ENCODE measurements around the gene PRR20B.
"Not testable (repeated sequence)": the region's sequence is repeated elsewhere in the genome, so short reads cannot be mapped to it uniquely, and the experiment has no call there.

PRR20B gene

DNA sequence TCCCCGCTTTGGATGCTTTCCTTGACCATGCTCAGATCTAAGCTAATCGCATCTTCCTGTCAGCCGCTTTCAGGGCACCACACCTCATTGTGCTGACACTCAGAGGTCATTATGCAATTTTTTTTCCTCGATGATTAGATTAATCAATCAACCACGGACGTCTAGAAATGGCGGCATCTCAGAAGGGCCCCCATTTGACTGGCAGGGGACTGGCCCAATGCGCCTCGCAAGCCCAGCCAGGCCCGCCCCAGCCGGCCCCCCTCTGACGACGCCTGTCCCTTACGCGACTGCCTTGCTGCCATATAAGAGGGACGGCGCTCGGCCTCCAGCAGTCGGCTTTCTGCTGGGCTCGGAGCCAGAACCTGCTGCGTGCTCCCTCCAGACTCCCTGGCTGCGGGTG lies at the start of gene PRR20B:
Gene PRR20B (plus strand): TSS at position 301 of the 400 bp plus-strand sequence. CDS start 387 bp downstream, outside the sequence.
- DNase-seq = not testable (repeated sequence)

DNA sequence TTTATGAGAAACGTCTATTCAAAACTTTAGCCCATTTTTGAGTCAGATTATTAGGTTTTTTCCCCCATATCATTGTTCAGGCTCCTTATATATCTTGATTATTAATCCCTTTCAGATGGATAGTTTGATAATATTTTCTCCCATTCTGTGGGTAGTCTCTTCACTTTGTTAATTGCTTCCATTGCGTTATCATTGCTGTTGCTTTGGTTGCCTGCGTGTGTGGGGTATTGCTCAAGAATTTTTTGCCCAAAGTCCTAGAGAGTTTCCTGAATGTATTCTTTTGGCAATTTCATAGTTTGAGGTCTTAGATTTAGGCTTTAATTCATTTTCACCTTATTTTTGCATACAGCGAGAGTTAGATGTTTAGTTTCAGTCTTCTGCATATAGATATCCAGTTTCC lies 32.3 kb upstream of the PRR20B start:
- DNase-seq = no peak

DNA sequence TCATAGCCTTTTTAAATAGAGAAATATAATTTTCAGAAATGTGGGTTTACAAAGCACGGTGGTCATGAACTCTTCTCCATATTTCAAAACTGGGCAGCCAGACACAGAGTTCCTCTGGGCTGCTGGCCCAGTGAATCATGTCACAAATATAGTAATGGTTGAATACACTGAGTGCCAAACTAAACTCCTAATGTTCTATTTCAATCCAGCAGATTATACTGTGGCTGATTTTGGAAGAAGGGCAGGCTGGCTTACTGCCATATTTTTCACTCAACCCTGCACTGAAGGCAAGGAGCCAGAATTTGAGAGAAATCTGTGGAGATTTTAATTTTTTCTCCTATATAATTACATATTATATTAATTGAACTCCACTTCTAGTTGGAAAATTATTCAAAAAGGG lies 23.6 kb upstream of the PRR20B start:
- DNase-seq = no peak

DNA sequence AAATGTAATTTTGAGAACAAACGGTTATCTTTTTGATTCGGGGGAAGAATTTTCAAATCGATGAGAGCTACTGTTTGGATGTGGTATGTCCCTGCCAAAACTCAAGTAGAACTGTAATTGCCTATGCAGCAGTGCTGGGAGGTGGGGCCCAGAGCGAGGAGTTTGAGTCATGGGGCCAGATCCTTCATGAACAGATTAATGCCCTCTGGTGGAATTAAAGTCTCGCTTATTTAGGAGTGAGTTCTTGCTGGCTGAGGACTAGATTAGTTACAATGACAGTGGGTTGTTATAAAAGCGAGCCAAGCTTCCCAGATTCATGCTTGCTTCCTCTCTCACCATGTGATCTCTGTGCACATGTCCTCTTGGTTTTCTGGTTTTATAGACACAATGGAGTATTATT lies 18.4 kb upstream of the PRR20B start:
- no peak for DNase-seq

DNA sequence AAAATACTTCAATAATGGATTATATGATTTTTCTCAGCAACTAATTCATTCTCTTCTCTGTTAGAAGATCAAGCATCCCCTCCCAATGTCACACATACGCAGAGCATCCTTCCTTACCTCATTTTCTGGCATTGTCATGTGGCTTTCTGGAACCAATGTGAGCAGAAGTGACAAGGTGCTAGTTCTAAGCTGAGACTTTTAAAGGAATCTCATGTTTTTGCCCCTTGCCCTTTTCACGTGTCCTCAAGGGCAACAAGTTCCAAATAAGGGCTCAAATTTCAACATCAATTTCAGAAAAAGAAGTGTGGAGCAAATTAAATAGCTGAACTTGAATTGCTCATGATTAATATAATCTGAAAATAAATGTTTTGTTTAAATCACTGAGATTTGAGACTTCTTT lies 11.2 kb upstream of the PRR20B start:
- DNase-seq = no peak

DNA sequence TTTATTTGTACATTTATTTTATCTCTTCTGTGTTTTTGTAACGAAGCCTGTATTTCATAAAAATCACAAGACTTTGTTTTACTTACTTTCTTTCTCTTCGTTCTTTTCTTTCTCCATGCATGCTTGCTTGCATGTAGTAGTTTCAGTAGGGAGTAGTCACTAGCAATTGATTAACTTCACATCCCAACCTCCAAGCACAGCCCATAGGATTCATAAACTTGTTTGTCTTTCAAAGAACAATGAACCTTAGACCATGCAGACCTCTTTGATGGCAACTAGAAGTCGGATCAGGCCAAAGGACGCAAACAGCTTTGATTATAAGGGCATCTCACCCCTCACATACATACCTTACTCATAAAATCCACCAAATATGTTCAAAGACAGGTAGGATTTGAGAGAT lies 9.7 kb upstream of the PRR20B start:
- DNase-seq = no peak

DNA sequence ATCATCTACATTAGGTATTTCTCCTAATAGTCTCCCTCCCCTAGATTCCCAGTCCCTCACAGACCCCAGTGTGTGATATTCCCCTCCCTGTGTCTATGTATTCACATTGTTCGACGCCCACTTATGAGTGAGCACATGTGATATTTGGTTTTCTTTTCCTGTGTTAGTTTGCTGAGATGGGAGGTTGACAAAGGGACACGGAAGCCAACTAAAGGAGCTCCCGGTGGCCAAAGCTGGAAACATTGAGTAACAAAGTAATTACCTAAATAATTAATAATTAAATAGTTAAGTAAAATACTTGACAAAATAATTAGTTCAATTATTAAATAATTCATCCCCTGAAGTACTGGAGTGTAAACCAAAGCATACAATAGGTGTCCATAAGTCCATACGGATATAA lies 8.3 kb upstream of the PRR20B start:
- DNase-seq = no peak

DNA sequence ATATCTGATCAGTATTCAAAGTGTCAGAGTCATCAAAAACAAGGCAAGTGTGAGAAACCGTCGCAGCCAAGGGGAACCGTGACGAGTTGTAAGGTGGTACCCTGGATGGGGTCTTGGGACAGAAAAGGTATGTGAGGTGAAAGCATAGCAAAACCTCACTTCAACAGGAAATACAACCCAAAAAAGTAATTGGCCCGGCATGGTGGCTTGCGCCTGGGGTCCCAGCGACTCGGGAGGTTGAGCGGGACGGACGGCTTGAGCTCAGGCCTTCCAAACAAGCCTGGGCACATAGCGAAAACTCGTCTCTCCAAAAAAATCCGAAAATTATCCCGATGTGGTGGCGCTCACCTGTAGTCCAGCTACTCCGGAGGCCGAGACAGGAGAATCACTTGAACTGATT lies 7.5 kb upstream of the PRR20B start:
- not testable (repeated sequence) for DNase-seq

DNA sequence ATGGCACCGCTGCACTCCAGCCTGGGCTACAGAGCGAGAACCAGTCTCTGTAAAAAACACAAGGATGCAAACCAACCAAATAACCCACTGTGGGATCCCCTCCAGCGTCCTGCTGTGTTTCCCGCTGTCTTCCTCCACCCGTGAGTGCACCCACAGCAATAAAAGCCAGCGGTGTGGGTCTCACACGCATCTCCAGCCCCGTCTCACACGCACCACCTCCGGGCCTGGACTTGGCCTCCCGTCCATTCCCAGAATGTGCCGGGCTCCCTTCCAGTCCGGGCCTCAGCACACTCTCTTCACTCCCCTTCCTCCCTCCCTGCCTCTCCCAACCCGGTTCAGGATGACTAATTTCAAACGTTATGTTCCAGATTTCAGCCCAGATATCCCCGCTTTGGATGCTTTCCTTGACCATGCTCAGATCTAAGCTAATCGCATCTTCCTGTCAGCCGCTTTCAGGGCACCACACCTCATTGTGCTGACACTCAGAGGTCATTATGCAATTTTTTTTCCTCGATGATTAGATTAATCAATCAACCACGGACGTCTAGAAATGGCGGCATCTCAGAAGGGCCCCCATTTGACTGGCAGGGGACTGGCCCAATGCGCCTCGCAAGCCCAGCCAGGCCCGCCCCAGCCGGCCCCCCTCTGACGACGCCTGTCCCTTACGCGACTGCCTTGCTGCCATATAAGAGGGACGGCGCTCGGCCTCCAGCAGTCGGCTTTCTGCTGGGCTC lies 6.9 kb upstream of the PRR20B start, which contains the start of gene PRR20A:
Gene PRR20A (plus strand): TSS at position 684 of the 734 bp plus-strand sequence. CDS start 387 bp downstream, outside the sequence.
- DNase-seq = not testable (repeated sequence)

DNA sequence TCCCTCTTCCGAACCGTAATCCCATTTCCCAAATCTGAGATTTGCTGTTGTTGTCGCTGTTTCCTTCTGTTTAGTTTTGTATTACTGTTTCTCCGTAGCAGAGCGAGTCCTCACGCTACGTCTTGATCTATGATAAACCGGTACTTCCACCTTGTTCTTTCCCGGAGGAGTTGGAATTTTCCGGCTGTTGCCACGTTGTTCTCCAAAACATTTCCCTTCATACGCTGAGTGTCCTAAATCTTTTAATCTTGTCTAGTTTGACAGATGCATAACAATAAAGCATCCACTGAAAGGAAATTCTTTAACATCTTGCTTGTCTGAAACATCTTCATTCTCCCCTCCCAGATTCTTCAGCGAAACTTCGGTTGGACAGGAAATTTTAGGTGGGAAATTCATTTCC lies 818 bp downstream of the PRR20B start:
- DNase-seq = not testable (repeated sequence)

DNA sequence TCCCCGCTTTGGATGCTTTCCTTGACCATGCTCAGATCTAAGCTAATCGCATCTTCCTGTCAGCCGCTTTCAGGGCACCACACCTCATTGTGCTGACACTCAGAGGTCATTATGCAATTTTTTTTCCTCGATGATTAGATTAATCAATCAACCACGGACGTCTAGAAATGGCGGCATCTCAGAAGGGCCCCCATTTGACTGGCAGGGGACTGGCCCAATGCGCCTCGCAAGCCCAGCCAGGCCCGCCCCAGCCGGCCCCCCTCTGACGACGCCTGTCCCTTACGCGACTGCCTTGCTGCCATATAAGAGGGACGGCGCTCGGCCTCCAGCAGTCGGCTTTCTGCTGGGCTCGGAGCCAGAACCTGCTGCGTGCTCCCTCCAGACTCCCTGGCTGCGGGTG lies 6.5 kb downstream of the PRR20B start, which contains the start of gene PRR20C:
Gene PRR20C (plus strand): TSS at position 301 of the 400 bp plus-strand sequence. CDS start 387 bp downstream, outside the sequence.
- not testable (repeated sequence) for DNase-seq

DNA sequence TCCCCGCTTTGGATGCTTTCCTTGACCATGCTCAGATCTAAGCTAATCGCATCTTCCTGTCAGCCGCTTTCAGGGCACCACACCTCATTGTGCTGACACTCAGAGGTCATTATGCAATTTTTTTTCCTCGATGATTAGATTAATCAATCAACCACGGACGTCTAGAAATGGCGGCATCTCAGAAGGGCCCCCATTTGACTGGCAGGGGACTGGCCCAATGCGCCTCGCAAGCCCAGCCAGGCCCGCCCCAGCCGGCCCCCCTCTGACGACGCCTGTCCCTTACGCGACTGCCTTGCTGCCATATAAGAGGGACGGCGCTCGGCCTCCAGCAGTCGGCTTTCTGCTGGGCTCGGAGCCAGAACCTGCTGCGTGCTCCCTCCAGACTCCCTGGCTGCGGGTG lies 13.0 kb downstream of the PRR20B start, which contains the start of gene PRR20D:
Gene PRR20D (plus strand): TSS at position 301 of the 400 bp plus-strand sequence. CDS start 387 bp downstream, outside the sequence.
- not testable (repeated sequence) for DNase-seq

DNA sequence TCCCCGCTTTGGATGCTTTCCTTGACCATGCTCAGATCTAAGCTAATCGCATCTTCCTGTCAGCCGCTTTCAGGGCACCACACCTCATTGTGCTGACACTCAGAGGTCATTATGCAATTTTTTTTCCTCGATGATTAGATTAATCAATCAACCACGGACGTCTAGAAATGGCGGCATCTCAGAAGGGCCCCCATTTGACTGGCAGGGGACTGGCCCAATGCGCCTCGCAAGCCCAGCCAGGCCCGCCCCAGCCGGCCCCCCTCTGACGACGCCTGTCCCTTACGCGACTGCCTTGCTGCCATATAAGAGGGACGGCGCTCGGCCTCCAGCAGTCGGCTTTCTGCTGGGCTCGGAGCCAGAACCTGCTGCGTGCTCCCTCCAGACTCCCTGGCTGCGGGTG lies 19.6 kb downstream of the PRR20B start, which contains the start of gene PRR20E:
Gene PRR20E (plus strand): TSS at position 301 of the 400 bp plus-strand sequence. CDS start 387 bp downstream, outside the sequence.
- not testable (repeated sequence) for DNase-seq

DNA sequence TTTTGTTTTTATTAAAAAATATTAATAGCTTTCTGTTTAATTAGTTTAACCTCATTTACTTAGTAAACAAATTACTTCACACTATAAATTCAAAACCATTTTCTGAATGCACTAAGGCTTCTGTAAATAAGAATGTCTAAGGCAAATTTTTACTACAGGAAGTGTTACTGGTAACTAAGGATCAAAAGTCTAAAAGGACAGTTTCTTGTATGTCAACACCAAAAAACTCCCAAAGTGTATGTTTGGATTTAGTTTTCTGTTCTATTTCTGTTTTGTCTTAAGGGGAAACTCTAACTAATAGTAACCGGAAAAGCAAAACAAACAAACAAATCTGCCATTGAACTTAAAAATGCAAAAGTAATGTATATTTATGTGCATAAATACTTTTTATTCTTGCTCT lies 44.4 kb downstream of the PRR20B start:
- no peak for DNase-seq

Measured in MV-4-11 (cell line).